Choroid plexus epithelial cell (primary cell): Measurements from ENCODE around the gene UBE2J2.

Experiments
- DNase-seq: peaks from one replicate; pipeline ENCODE4 v3.0.0-alpha.2; 2010; ENCODE audit warnings: low read depth
- H3K4me3 ChIP-seq: 2 replicates; pipeline ENCODE4 v1.5.1; 2011; ENCODE audit warnings: low read depth, mild to moderate bottlenecking, control low read depth, low read length, moderate library complexity
- CTCF ChIP-seq: conservative IDR thresholded peaks from 2 replicates; pipeline ENCODE4 v1.5.1; 2011; ENCODE audit warnings: low read depth, mild to moderate bottlenecking, control low read depth, inconsistent platforms, low read length, moderate library complexity

UBE2J2 gene

GRCh38 chr1:1293263-1294249 is 19.9 kb upstream of the UBE2J2 start:
- no peak for DNase-seq
- no peak for TF ChIP-seq CTCF
- no peak overlapping the region for H3K4me3 ChIP-seq

GRCh38 chr1:1292851-1293250 is 19.2 kb upstream of the UBE2J2 start:
- TF ChIP-seq CTCF, result no peak
- no peak overlapping the region for H3K4me3 ChIP-seq

GRCh38 chr1:1292442-1292779 is 18.8 kb upstream of the UBE2J2 start:
- no peak overlapping the region for H3K4me3 ChIP-seq
- TF ChIP-seq CTCF, result no peak
- DNase-seq, result no peak

More at GRCh38 chr1:1292851-1293250, 19.2 kb upstream of the UBE2J2 start:
- no peak for DNase-seq

- no peak overlapping the region for H3K4me3 ChIP-seq
- TF ChIP-seq CTCF, result peak; percentile 75
- DNase-seq, result peak; percentile 72
Measured at GRCh38 chr1:1291548-1292441, 18.1 kb upstream of the UBE2J2 start.

- no peak for TF ChIP-seq CTCF
- DNase-seq, result no peak
- H3K4me3 ChIP-seq, result no peak overlapping the region
Measured at GRCh38 chr1:1291023-1291528, 17.4 kb upstream of the UBE2J2 start.

GRCh38 chr1:1290238-1290731 is 16.6 kb upstream of the UBE2J2 start:
- peak; percentile 79 for TF ChIP-seq CTCF
- H3K4me3 ChIP-seq, result no peak overlapping the region
- peak; percentile 67 for DNase-seq
